ENCODE results near the gene LIMK2.
"Not testable (repeated sequence)": the region's sequence is repeated elsewhere in the genome, so short reads cannot be mapped to it uniquely, and the experiment has no call there.

DNA sequence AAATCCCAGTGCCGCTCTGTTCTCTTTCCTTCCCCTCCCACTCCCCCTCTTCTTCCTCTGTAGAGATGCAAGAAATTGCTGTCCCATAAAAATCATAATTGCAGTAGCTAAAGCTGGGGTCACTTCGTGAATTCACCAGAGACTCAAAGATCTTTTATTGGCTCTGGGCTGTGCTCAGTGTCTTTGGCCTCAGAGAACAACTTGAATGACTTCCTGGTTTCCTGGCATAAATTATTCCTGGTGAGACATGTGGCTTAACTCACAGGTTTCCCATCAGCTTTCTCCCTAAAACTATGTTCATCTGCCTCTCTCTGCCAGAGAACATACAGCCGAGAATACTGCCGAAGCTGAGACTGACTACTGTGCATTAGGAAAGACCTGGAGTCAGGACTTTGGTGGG is 7.0 kb upstream of the LIMK2 start:
- not testable (repeated sequence) for TF ChIP-seq CHD1 (IDR thresholded peaks at IDR 0.05; ENCODE audit: low read depth, low read length)
- TF ChIP-seq, protein P1, sequence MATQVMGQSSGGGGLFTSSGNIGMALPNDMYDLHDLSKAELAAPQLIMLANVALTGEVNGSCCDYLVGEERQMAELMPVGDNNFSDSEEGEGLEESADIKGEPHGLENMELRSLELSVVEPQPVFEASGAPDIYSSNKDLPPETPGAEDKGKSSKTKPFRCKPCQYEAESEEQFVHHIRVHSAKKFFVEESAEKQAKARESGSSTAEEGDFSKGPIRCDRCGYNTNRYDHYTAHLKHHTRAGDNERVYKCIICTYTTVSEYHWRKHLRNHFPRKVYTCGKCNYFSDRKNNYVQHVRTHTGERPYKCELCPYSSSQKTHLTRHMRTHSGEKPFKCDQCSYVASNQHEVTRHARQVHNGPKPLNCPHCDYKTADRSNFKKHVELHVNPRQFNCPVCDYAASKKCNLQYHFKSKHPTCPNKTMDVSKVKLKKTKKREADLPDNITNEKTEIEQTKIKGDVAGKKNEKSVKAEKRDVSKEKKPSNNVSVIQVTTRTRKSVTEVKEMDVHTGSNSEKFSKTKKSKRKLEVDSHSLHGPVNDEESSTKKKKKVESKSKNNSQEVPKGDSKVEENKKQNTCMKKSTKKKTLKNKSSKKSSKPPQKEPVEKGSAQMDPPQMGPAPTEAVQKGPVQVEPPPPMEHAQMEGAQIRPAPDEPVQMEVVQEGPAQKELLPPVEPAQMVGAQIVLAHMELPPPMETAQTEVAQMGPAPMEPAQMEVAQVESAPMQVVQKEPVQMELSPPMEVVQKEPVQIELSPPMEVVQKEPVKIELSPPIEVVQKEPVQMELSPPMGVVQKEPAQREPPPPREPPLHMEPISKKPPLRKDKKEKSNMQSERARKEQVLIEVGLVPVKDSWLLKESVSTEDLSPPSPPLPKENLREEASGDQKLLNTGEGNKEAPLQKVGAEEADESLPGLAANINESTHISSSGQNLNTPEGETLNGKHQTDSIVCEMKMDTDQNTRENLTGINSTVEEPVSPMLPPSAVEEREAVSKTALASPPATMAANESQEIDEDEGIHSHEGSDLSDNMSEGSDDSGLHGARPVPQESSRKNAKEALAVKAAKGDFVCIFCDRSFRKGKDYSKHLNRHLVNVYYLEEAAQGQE (IDR thresholded peaks at IDR 0.05; ENCODE audit: low read depth, low read length), result not testable (repeated sequence)

Measured in GM12878 (cell line).